GM18867 (cell line): ENCODE measurements around the gene TMEM263.
"Not testable (repeated sequence)": the region's sequence is repeated elsewhere in the genome, so short reads cannot be mapped to it uniquely, and the experiment has no call there.

Source experiments
- ATAC-seq: cut with Tn5 transposase; IDR thresholded peaks from one replicate; pipeline ENCODE4 v1.9.1; 2021; ENCODE audit warnings: mild to moderate bottlenecking, moderate library complexity; ENCODE audit not compliant: unreplicated experiment

Gene TMEM263

GRCh38 chr12:106984588-106985137 lies 29.0 kb downstream of the TMEM263 start:
- no peak for ATAC-seq

- ATAC-seq, result no peak
These were observed 29.8 kb downstream of the TMEM263 start for GRCh38 chr12:106985479-106985878.

GRCh38 chr12:106986135-106986534 lies 30.4 kb downstream of the TMEM263 start:
- no peak for ATAC-seq

- ATAC-seq, result peak; percentile 94
These were observed 31.1 kb downstream of the TMEM263 start, which contains the start of gene MTERF2 for GRCh38 chr12:106986625-106987389. MTERF2 (minus strand) TSS chr12:106987146; CDS start chr12:106978714, 8,432 bp downstream.

- ATAC-seq, result no peak
These were observed 32.1 kb downstream of the TMEM263 start for GRCh38 chr12:106987846-106988245.

GRCh38 chr12:106994579-106995220 lies 39.0 kb downstream of the TMEM263 start:
- no peak for ATAC-seq

- not testable (repeated sequence) for ATAC-seq
These were observed 40.4 kb downstream of the TMEM263 start for GRCh38 chr12:106996102-106996501.

GRCh38 chr12:106997916-106998315 lies 42.2 kb downstream of the TMEM263 start:
- no peak for ATAC-seq

- ATAC-seq, result no peak
These were observed 43.7 kb downstream of the TMEM263 start for GRCh38 chr12:106999446-106999845.

- not testable (repeated sequence) for ATAC-seq
These were observed 47.0 kb downstream of the TMEM263 start for GRCh38 chr12:107002665-107003064.

GRCh38 chr12:107007411-107007810 lies 51.7 kb downstream of the TMEM263 start:
- ATAC-seq, result no peak

- ATAC-seq, result no peak
These were observed 55.8 kb downstream of the TMEM263 start for GRCh38 chr12:107011519-107011918.

GRCh38 chr12:107012736-107013425 lies 57.2 kb downstream of the TMEM263 start:
- no peak for ATAC-seq

GRCh38 chr12:107014055-107014454 lies 58.3 kb downstream of the TMEM263 start:
- ATAC-seq, result no peak

GRCh38 chr12:107017042-107017441 lies 61.3 kb downstream of the TMEM263 start:
- ATAC-seq, result no peak

GRCh38 chr12:107019546-107019945 lies 63.8 kb downstream of the TMEM263 start:
- no peak for ATAC-seq
